GM10248 (cell line): ENCODE data around the gene TCEA3.

Experiments used
- CTCF ChIA-PET: fragments of 300-600 bp; sonication (Branson Sonifier 250); formaldehyde crosslinking; extraction: SDS; loops from one replicate; lab custom pipeline; 2021; ENCODE audit warnings: antibody characterized with exemption; lab: Yijun Ruan, JAX
- POLR2A ChIA-PET: fragments of 350-650 bp; sonication (Branson Sonifier 250); formaldehyde crosslinking; extraction: SDS; loops from one replicate; lab custom pipeline; 2020; ENCODE audit warnings: antibody characterized with exemption; lab: Yijun Ruan, JAX
- DNase-seq: peaks from one replicate; pipeline ENCODE4 v3.0.0; 2012; ENCODE audit errors: extremely low spot score
- CTCF ChIP-seq: IDR thresholded peaks from 2 replicates; pipeline ENCODE4 v1.5.1; 2012; ENCODE audit warnings: mild to moderate bottlenecking, low read depth; ENCODE audit errors: extremely low read depth, missing control alignments, control extremely low read depth

Gene TCEA3

GRCh38 chr1:23357138-23357908 lies 67.2 kb downstream of the TCEA3 start:
- POLR2A ChIA-PET: interaction anchor here (1.1 kb wide), 1 partner anchor 13 kb away, joined by 3 read pairs; the partner anchor contains the start of gene HNRNPR
- DNase-seq: no peak
- TF ChIP-seq CTCF: no peak
- CTCF ChIA-PET: interaction anchor here (1.1 to 2.5 kb wide), 4 partner anchors 11 to 13 kb away, joined by 3 to 11 read pairs (median 6); partner anchors contain the start of genes HNRNPR and ZNF436

- ChIA-PET CTCF (interaction anchor here (1.1 to 2.5 kb wide), 3 partner anchors 12 to 13 kb away, joined by 3 to 11 read pairs (median 6); partner anchors contain the start of genes HNRNPR and ZNF436), POLR2A (no interaction called here)
- no peak for TF ChIP-seq CTCF
- DNase-seq: no peak
Measured at GRCh38 chr1:23356471-23357137, 67.9 kb downstream of the TCEA3 start.

GRCh38 chr1:23354245-23354644 lies 70.3 kb downstream of the TCEA3 start:
- no peak for DNase-seq
- ChIA-PET CTCF (interaction anchor here (2.0 kb wide), 1 partner anchor 14 kb away, joined by 4 read pairs; no protein-coding TSS in a partner anchor), POLR2A (no interaction called here)
- no peak for TF ChIP-seq CTCF

- ChIA-PET CTCF (no interaction called here), POLR2A (no interaction called here)
- no peak for DNase-seq
- no peak for TF ChIP-seq CTCF
Measured at GRCh38 chr1:23352096-23352695, 72.4 kb downstream of the TCEA3 start.

GRCh38 chr1:23345920-23346319 lies 78.6 kb downstream of the TCEA3 start:
- no peak for DNase-seq
- no peak for TF ChIP-seq CTCF
- ChIA-PET POLR2A (no interaction called here), CTCF (interaction anchor here (0.7 to 2.7 kb wide), 3 partner anchors 12 to 44 kb away, joined by 3 to 10 read pairs (median 6); no protein-coding TSS in a partner anchor)

GRCh38 chr1:23344987-23345472 lies 79.5 kb downstream of the TCEA3 start:
- CTCF ChIA-PET: interaction anchor here (1.2 to 2.7 kb wide), 5 partner anchors 11 to 152 kb away, joined by 3 to 11 read pairs (median 6); no protein-coding TSS in a partner anchor
- POLR2A ChIA-PET: interaction anchor here (1.0 kb wide), 1 partner anchor 23 kb away, joined by 11 read pairs; no protein-coding TSS in a partner anchor
- TF ChIP-seq CTCF: no peak
- DNase-seq: no peak
